ENCODE results near the gene FCHO2.

GRCh38 chr5:73081093-73081492 lies 125.3 kb downstream of the FCHO2 start:
- no peak for TF ChIP-seq CTCF (IDR thresholded peaks at IDR 0.05; ENCODE audit: low read length)
- TF ChIP-seq EZH2 (IDR thresholded peaks at IDR 0.05; ENCODE audit: borderline replicate concordance, low read length): no peak
